ENCODE results near the gene SUFU.

SUFU gene

DNA sequence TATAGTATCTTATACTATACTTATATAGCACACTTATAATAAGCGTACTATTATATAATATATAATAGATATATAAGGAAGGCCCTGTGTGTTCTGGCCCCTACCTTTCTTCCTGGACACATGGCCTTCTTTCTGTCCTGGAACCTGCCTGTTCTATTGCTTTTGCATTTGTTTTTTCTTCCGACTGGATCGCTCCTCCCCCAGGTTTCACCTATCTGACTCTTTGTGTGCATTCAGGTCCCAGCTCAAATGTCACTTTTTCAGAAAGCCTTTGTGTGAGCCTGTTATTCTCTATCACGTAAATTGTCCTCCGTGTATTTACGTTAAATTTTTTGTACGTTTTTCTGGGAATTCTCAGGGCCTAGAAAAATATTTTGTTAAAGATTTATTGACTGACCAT is 137.6 kb downstream of the SUFU start:
- DNase-seq (ENCODE audit: low spot score) = no peak

DNA sequence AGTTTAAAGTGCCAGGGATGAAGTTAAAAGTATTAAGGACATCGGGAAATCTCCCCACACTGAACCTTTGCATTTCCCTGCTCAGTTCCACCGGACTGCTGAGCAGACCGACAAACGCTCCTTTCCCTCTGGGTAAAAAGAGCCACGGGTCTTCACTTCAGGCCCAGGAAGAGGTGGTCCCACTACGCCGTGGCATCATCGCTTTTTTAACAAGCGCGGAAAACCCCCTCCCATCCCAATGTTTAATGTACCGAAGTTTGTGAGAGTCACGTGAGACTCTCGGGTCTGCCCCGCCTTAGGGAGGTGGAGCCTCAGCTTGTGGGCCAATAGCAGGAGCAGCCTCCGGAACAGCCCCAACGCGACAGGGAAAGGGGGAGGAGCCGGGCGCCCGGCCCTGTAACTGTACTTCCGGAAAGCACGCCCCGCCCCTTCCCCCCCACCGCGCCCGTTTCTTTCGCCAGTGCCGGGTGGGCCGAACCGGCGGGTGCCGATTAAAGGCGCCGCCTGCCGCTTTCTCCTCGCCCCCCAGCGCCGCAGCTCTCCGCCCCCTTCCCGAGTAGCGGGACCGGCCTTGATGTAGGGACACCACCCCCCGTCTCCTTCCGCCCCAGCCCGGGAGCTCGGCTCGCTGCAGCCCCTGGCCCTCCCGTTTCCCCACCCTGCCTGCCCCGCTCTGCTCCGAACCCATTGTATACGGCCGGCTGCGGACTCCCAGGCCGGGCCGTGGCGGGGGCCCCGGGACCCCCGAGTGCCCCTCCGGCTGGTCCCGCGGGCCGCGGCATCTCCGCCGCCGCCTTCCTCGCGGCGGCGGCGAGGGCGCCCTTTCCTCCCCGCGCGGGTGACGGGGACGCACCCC is 138.3 kb downstream of the SUFU start:
- DNase-seq (ENCODE audit: low spot score) = peak; percentile 95

DNA sequence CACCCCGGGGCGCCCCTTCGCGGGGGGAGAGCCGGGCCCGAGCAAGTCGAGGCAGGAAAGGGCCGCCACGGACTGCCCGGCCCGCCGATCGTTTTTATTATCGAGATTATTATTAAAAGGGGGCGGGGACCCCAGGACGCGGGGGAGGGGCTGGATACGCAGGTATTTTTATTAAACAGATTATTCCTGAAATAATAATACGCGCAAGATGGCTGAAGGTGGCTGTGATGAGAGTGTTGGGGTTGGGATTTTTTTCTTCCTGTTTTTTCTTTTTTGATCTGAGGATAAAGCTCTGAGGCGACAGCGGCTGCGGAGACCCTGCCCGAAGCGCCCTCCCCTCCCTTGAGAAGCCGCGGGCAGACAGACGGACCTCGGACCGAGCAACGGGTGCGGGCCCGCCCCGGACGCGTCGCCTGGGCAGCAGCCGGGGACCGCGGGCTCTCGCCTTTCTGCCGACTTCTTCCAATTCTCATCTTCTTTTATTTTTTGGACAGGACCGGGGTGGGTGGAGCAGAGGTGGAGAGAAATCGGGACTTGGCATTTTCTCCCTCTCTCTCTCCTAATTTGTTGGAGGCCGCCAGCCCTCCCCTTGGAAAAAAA is 139.1 kb downstream of the SUFU start:
- DNase-seq (ENCODE audit: low spot score) = peak; percentile 65

DNA sequence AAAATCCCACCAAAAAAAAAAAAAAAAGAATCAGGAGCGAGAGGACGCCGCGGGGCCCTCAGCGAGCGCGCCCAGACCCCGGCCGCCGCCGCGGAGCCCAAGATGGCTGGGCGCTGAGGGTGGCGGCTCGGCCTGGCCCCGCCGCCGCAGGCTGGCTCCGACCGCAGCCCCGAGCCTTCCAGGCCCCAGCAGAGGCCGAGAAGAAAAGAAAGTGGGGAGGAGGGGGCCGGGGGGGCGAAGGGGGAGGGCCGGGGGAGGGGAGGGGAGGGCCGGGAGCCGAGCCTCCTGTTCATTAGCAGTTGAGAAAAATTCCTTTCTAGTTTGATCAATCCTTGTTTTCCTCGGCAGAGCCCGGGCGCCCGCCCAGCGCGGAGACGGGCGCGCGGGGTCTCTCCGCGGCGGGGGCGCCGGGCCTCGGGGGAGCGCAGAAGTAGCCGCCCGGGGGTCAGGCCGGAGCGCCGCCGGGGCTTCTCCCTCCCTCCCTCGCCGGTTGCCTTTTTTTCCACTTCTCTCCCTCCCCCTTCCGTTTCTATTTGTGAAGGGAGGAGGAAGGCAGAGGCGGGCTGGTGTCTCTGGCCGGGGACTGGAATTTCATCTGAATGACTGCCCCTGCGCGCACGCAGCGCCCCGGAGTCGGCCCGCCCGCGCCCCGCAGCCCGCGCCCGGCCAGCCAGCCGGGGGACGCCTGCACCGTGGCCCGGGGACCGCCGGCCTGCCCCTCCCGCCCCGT is 139.7 kb downstream of the SUFU start:
- DNase-seq (ENCODE audit: low spot score) = peak; percentile 70

DNA sequence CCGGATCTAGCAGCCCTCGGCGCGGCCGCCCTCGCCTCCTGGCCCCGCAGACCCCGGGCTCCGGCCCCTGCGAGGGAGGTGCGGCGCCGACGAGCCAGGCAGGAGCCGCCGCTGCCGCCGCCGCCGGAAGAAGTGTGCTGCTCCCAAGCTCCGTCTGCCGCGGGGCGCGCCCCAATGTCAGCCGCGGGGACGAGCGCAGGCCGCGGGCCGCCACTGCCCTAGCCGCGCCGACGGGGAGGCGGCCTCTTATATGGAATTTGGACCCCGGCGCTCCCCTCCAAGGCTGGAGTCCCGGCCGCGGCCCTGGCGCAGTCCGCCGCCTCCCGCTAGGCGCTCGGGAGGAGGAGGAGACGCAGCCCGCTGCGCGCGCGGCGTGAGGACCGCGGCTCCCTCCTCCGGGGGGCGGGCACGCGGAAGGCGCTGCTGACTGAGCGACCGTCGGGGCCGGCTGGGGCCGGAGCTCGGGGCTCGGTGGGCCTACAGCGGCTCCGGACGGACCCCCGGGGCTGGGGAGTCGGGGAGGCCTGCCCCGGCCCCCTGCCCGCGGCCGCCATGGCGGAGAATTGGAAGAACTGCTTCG is 140.4 kb downstream of the SUFU start, which contains the start of gene TRIM8:
Gene TRIM8 (plus strand): TSS at position 414 of the 580 bp plus-strand sequence. CDS start 139 bp downstream, at position 553.
- DNase-seq (ENCODE audit: low spot score) = no peak

DNA sequence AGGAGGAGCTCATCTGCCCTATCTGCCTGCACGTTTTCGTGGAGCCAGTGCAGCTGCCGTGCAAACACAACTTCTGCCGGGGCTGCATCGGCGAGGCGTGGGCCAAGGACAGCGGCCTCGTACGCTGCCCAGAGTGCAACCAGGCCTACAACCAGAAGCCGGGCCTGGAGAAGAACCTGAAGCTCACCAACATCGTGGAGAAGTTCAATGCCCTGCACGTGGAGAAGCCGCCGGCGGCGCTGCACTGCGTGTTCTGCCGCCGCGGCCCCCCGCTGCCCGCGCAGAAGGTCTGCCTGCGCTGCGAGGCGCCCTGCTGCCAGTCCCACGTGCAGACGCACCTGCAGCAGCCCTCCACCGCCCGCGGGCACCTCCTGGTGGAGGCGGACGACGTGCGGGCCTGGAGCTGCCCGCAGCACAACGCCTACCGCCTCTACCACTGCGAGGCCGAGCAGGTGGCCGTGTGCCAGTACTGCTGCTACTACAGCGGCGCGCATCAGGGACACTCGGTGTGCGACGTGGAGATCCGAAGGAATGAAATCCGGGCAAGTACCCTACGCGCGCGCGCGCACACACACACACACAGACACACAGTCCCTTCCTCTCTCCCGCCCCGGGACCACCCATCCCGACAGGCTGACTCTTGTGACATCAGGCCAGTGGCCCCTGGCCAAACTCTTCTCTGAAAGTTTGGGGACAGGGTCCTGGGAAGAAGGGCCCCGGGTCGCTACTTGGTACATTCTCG is 141.0 kb downstream of the SUFU start:
- DNase-seq (ENCODE audit: low spot score) = no peak

DNA sequence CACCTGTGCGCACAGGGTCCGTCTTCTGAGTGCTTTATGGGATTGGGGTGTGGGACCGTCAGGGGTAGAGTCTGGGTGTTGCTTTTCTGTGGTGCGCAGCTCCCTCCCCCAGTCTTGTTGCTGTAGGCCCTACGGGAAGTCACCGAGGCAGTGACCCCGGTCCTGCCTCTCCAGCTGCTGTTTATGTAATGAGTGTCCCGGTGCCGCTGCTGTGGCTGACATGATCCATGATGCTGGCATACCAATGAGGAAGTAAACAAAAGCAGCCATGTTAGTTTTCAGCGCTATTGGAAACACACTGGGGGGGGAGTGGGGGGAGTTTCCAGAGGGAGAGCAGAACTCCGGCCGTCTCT is 141.6 kb downstream of the SUFU start:
- no peak for DNase-seq (ENCODE audit: low spot score)

DNA sequence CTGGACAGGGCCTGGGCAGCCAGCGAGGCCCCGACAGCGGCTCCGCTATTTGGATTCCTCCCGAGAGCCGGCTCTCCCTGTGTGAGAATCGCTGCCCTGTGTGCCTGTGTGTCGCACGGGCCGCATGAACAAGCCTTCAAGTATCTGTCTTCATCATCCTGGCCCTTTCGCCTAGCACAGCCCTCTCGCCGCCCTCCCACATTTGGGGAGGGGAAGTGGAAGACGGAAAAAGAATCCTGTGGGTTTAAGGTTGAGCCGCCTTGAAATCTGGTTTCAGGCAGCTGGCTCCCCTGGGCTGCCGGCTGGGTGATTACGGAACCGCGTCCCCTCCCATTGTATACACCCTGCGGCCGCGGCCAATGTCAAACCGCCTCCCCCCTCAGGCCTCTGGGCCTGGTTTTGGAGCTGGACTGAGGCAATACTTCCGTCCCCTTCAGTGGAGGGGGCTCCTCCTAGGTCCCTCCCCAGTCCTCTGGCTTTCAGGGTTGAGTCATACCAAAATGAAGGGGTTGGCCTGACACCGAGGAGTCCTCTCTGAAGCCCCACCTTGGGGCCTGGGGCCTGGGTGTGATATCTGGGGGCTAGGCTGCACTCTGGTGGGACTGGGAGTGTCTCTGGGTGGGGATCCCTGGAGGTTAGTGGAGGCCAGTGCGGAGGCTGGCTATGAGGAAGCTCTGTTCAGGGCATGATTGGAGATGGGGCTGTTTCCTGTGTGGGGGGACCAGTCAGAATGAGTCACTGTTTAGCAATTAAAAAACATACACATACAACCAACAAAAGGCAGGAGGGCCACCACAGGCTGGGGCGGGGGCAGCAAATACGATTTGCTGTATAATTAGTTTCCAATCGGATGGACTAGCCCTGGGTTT is 142.2 kb downstream of the SUFU start:
- peak; percentile 88 for DNase-seq (ENCODE audit: low spot score)

DNA sequence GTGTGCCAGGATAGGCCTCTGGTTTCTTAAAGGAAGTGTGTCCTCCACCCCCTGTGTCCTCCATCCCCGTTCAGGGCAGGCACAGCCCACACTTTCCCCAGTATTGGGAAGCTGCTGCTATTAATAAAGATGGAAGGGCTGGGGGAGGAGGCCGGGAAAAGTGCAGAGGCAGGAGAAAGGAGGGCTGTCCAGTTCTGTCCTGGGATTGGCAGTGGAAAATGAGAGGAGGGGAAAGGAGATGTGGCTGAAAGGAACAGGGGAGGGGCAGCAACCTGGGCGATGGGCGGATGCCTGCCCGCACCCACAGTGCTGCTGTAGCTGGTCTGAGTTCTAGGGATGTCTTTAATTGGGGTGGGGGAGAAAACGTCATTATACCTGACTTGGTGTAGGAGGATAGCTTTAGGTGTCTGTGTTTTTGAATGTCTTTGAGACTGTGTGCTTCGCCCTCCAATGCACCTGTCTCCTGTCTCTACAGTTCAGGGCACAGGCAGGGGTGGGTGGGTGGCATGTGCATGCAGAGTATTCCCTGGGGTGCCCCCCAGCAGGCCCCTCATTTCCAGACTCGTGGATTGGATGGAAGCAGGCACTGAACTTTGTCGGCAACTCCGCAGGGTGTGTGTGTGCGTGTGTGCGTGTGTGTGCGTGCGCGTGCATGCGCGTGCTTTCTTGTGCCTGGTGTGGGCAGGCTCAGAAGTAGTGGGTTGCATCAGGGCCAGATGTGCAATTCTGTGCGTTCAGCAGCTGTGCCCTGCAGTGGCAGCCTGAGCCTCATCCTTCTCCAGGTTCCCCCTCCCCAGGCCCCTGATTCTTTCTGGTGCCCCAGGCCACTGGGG is 143.1 kb downstream of the SUFU start:
- DNase-seq (ENCODE audit: low spot score) = no peak

DNA sequence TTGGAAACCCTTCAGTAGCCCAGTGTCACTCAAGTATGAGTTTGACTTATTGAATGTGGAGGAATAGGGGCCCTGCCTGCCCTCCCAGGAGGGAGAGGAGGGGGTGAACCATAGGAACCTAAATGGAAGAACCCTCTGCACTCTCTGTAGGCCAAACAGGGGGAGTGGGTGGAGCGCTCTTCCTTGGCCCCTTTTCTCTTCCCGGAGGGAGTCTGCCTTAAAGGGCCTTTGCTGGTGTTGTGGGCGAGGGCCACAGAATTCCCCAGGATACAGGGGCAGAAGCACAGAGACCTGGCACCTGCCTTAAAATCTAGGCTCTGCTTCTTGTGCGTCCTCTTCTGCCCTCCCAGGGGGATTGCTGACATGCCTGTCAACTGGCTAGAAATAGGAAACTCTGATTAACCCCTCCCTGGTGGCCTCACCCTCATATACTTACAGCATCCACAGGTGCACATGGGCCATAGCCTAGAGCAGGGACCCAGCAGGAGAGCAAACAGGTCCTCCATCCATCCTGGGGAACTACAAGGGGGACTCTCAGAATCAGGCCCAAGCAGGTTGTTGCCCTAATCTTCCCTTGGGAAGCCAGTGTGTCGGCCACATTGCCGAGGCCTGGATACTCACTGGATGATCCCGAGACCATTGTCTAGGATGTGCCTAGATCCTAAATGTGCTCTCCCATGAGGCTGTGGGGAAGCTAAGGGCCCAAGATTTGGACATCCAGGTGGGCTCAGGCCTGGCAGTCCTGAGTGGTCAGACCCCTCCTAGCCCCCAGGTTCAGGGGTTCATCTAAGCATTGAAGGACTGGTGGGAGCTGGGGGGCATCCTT is 143.9 kb downstream of the SUFU start:
- no peak for DNase-seq (ENCODE audit: low spot score)

DNA sequence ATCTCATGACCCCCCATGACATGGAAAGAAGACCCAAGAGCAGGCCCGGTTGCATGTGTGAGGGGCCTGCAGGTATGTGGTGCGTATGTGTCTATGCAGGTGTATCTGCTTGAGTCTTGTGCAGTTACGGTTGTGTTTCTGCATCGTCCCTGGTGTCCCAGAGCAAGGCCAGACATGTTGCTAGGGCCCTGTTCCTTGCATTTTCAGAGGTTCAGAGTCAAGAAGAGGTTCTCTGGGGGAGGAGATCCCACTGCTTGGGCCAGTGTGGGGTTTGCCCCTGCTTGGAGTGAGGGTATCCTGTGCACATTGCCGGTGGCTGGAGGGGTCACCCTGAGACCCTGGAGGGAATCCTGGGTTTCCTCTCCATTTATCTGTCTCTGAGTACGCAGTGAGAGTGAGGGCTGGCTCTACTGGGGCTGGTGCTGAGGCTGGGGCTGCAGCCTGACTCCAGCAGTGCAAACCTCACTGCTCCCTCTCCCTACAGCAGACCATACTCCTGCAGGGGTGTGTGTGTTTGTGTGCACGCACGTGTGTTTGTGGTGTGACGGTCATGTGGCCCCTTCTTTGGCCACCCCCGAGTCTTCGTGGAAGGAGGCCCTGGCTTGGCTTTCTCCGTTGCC is 144.6 kb downstream of the SUFU start:
- no peak for DNase-seq (ENCODE audit: low spot score)

DNA sequence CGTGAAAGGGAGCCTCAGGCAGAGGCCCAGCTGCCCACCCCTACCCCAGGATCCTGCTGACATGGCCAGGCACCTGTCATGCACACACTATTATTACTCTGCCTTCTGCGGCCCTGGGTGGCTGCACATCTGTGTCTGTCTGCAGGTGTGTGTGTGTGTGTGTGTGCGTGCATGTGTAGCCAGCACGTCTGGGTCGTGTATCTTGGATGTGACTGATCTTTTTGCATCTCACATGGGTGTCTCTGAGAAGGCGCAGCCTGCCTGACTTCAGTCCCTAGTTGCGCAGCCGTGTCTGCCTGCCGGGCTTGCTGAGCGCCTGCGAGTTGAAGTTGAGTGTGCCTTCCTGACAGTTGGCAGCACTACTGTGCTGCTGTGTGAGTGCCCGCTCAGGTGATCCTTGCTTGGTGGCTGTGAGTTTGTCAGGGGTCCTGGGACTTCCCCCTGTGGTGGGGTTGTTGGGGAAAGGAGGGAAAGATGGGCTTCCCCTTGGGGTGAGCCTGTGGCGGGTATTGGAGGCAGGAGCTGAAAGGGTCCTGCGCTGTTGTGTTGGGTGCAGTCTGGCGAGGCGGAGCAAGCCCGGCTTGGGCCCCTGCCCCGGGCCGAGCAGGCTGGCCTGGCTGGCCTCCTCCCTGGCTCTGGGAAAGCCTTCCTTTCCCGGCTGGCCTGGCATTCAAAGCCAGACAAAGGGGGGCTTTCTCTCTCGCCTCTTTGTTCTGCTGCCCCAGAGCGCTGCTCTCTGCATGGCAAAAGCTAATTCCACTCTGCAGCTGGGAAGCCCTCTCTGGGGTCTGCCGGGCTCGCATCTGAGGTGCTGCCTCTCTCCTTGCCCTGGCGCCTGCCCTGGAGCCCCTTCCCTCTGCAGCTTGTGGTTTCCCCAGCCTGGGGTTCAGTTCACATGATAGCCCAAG is 145.4 kb downstream of the SUFU start:
- DNase-seq (ENCODE audit: low spot score) = no peak

DNA sequence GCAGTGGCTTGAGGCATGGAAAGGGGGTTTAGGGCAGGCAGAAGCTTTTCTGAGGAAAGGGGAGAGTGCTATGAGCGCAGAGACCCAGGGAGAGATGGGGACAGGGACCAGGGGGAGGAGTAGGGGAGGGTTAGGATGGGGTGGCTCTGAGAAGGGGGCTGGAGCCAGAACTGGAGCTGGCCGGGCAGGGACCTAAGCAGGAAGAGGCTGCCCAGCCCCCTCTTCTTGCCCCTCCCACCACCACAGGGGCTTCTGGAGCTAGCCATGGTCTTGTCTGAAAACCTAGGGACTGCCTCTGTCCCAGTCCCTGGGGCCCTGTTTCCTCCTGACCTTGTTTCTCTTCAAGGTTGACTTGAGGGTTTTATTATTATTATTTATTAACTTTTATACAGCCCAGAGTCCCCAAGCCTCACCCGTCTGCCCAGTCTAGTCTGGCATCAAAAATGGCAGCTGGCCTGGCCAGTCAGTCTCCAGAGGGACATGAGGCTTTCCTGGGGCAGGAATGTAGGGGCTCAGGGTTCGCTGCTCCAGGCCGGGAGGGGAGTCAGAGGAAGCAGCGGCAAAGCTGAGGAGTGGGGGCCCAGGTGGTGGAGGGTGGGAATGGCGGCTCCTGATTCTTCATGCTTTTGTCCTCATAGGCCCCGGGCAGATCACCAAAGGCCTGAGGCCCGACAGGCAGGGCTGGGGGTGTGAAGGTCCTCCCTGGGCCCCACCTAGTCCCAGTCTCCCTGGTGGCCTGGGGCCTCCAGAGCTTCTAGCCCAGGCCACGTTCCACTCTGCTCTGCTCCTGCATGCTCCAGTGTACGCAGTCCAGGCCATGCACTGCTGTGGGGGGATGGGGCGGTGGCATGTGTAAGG is 146.3 kb downstream of the SUFU start:
- DNase-seq (ENCODE audit: low spot score) = no peak

DNA sequence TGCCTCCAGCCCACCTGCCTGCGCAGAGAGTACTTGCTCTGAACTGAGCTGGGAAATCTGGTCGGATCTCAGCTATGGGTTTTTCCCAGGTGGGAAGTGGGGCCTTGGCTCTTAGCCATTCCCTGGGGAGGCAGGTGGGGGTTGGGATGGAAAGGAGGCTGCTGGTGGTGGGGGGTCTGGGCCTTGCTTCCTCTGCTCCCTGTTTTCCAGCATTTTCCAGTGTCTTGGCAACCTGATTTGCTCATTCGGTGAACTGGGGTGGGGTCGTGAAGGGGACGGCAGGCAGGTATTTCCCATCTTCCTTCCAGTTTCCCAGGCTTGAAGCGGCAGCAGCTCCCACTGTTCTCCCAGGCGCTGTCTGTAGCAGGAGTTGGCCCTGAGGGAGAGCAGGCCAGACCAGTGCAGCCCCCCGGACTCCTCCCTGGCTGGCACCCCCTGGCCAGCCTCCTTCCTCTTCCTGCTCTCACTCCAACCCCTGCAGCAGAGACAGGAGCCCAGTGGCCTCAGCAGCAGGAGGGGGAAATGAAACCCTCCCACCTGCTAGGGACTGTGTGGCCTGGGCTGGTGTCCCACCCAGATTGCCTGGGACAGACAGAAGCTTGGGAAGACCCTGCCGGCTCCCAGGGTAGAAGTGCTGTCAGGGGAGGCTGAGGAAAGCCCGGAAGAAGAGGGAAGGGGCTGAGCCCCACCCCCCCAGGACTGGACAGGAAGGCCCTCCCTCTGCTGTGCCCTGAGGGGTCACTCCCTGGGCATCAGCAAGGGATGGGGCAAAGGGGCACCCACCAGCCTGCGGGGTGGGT is 147.1 kb downstream of the SUFU start:
- DNase-seq (ENCODE audit: low spot score) = no peak

DNA sequence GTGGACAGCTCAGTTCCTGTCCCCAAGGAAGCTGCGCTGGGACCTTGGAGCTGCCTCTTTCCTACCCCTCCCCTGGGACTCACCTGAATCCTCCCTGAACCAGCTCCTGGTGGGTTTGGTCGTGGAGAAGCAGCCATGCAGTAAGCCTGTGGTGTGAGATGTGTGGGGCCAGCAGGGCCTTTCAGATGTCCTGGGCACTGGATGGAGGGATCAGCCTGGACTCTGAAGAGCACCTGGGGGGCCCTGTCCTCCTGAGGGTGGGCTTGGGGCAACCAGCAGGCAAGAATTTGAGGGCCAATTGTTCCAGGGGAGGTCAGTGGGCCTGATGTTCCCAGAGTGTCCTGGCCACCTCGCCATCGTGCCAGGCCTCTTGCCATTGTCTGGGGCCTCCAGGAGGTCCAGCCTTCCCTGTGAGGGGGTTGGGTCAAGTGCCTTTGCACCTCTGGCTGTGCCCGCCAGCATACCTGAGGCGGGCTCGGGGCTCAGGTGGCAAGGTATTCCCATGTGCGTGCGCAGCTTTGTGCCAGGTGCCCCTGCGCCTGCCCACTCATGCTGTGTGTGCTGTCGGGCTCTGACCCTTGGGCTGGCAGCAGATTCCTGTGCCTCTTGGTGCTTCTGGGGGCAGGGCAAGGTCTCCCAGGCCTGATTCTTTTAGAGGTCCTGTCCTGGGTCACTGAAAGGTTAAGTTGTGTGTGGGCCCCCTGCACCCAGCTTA is 147.8 kb downstream of the SUFU start:
- DNase-seq (ENCODE audit: low spot score) = no peak

Measured in AG20443 (cell line).